Colonic mucosa (tissue), 4 donors: ENCODE measurements around the gene MCF2L. TPM values are rescaled to one million over a fixed set of nuclear protein-coding genes. Genes with fewer than 3 reads are reported as not detected.

Experiments used
- DNase-seq: peaks from one replicate; pipeline ENCODE4 v3.0.0-alpha.2; 2020
- H3K27ac ChIP-seq: fragments of 200-600 bp; one replicate; pipeline ENCODE4 v1.8.0; 2021
- H3K27me3 ChIP-seq: fragments of 200-600 bp; one replicate; pipeline ENCODE4 v1.8.0; 2021
- H3K36me3 ChIP-seq: fragments of 200-600 bp; one replicate; pipeline ENCODE4 v1.8.0; 2021
- H3K4me1 ChIP-seq: fragments of 200-600 bp; one replicate; pipeline ENCODE4 v1.8.0; 2021; ENCODE audit warnings: mild to moderate bottlenecking
- H3K4me3 ChIP-seq: fragments of 200-600 bp; one replicate; pipeline ENCODE4 v1.8.0; 2021
- H3K9ac ChIP-seq, 2 donors: one replicate each; pipeline ENCODE4 v1.7.0; 2013; ENCODE audit warnings: control low read depth in 2 of 2, low read depth in 2 of 2, low read length in 2 of 2
- H3K9me3 ChIP-seq: fragments of 200-600 bp; one replicate; pipeline ENCODE4 v1.8.0; 2021
- intact Hi-C: fragments of 100-400 bp; cut with DNase I; formaldehyde crosslinking; loops from one replicate; pipeline ENCODE4 v1.14.1; 2022
- total RNA-seq, 2 donors: library from RNA; stranded (reverse); fragmentation: NEBNext Ultra II Directional in 1 of 2; extraction: Animal tissue kit (Norgen Biotek cat#: 25700) in 1 of 2; gene quantifications; one replicate each; pipeline ENCODE4 v1.2.1, GENCODE V29; 2021
- TF ChIP-seq, protein P1 (sequence below): fragments of 200-600 bp; IDR thresholded peaks from one replicate; pipeline ENCODE4 v1.8.0; 2022; ENCODE audit warnings: antibody characterized with exemption, mild to moderate bottlenecking
- donor health status: healthy.
- donor health status: DM: no; HTN: no; CAD: no.
- donor health status: DM: no; HTN: no; CAD: no.

MCF2L gene
- total RNA-seq, 2 donors from 2014 or later, result 45.0 to 88.3 TPM

DNA sequence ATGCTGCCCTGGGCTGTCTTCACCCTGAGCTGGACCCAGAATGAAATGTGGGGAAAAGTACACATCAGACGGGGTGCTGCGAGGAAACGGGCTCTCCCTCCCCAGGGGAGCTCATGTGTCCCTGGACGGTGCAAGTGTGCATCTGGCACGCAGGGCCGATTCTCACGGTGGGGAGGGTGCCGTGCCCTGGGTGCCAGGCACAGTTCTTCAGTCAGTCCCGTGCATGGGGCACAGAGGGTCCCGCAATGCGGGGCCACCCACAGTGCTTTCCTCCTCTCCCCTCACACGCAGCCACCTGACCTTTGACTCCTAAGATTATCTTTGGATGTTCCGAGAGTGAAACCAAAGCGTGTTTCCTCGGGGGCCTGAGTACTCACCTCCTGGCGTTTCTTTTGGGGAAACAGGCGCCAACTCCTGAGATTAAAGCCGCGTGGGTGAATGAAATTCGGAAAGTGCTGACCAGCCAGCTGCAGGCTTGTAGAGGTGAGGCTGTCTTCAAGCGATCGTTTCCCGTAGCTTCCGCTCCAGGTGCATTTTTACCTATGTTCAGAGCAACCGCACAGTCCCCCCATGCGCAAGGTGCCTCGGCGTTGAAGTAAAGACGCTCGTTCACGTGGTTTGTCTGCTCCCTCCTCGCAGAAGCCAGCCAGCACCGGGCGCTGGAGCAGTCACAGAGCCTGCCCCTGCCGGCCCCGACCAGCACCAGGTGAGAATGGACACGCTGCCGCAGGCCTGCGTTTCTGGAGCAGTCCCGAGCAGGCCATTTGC is 119.1 kb downstream of the MCF2L start:
- H3K4me3 ChIP-seq, result no peak overlapping the region
- no peak overlapping the region for H3K9ac ChIP-seq
- DNase-seq, result no peak
- no peak overlapping the region for H3K27ac ChIP-seq
- intact Hi-C loops, result no loop called here
- TF ChIP-seq, protein P1, sequence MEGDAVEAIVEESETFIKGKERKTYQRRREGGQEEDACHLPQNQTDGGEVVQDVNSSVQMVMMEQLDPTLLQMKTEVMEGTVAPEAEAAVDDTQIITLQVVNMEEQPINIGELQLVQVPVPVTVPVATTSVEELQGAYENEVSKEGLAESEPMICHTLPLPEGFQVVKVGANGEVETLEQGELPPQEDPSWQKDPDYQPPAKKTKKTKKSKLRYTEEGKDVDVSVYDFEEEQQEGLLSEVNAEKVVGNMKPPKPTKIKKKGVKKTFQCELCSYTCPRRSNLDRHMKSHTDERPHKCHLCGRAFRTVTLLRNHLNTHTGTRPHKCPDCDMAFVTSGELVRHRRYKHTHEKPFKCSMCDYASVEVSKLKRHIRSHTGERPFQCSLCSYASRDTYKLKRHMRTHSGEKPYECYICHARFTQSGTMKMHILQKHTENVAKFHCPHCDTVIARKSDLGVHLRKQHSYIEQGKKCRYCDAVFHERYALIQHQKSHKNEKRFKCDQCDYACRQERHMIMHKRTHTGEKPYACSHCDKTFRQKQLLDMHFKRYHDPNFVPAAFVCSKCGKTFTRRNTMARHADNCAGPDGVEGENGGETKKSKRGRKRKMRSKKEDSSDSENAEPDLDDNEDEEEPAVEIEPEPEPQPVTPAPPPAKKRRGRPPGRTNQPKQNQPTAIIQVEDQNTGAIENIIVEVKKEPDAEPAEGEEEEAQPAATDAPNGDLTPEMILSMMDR, result no peak
- H3K4me1 ChIP-seq, result no peaks in the 10 kb centered on the region
- H3K36me3 ChIP-seq, result no peaks in the 10 kb centered on the region
- no peaks in the 10 kb centered on the region for H3K27me3 ChIP-seq
- H3K9me3 ChIP-seq, result no peaks in the 10 kb centered on the region

DNA sequence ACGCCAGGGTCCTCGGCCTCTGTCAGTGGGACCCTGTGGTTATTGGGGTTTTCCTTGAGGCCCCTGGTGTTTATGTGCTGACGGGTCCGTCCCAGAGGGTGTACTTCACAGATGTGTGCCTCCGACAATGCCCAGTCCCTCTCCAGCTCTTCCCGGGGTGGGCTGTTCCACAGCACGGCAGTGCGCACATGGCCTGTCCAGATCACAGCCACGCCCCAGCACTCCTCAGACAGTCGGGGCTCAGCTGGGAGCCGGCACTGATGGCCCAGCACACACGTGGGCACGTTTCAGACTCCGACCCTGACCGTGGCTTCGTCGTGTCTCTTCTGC is 119.6 kb downstream of the MCF2L start:
- Histone ChIP-seq H3K4me1 (no peaks in the 10 kb centered on the region), H3K27ac (no peak overlapping the region), H3K9me3 (no peaks in the 10 kb centered on the region), H3K4me3 (no peak overlapping the region), H3K36me3 (no peaks in the 10 kb centered on the region), H3K27me3 (no peaks in the 10 kb centered on the region), H3K9ac (no peak overlapping the region)
- no peak for DNase-seq
- intact Hi-C loops, result no loop called here
- TF ChIP-seq, protein P1, result no peak

DNA sequence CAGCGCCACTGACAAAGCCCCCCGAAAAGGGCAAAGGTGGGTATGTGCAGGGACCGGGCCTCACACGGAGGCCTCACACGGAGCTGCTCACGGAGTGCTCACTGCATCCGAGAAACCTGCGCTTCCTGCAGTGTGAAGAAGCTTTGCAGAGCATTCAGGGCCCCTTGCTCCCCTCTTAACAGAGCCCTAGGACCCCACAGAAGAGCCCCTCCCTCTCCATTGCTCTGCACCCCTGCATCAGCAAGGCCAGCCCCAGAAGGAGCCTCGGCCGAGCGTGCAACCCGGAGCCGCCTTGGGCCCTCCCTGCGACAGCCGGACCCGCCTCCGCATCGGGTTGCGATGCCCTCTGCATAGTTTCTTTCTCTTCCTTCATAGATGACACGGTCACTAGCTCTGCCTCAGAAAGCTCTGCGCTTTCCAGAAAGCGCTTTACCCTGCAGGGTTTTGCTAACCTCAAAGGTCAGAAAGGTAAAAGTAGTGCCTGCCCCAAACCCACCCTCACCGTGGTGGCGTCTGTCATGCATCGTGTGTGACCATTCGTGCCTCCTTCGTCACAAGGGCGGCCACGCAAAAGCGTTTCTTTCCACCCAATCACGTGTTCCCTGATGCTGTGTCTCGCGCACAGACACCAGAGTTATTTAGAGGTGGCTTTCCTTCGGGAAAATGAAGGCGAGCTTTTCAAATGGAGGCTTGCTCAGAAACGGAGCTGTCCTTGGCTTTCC is 120.8 kb downstream of the MCF2L start:
- no peaks in the 10 kb centered on the region for H3K9me3 ChIP-seq
- H3K4me3 ChIP-seq, result no peak overlapping the region
- H3K27ac ChIP-seq, result no peak overlapping the region
- TF ChIP-seq, protein P1, result no peak
- H3K36me3 ChIP-seq, result no peaks in the 10 kb centered on the region
- H3K9ac ChIP-seq, result no peak overlapping the region
- no peaks in the 10 kb centered on the region for H3K4me1 ChIP-seq
- H3K27me3 ChIP-seq, result no peaks in the 10 kb centered on the region
- intact Hi-C loops, result no loop called here
- no peak for DNase-seq

DNA sequence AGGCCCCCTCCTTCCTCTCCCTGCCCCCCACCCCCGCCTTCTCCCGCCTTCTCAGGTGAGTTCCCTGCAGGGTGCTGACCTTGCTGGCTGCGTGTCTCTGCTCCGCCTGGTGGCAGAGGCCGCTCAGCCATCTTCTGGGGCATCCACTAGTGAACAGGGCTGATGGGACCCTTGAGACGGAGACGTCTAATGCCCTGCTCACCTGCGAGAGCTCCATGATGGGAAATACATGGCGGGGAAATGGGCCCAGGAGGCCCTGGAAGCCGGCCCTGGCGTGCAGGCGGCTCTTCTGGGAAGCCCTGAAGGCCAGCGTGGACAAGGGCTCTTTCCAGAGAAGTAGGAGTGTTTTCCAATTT is 121.4 kb downstream of the MCF2L start:
- DNase-seq, result no peak
- no peaks in the 10 kb centered on the region for H3K36me3 ChIP-seq
- no peaks in the 10 kb centered on the region for H3K27me3 ChIP-seq

DNA sequence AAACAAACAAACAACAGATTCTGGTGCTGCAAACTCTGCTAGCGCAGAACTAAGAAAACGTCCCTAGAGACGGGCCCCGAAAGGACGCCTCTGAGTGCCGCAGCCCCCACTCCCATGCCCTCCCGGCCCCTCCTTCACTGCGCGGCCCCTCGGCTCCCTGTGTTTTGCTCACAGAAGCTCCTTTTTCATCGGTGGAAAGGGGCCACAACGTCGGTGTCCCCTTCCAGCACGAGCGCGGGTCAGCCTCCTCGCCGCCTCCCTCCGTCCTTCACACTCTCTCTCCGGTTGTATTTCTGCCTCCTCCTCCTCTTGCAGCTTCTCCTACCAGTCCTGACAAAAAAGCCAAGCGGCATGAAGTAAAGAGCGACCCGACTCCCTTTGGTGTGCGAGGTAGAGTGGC is 121.8 kb downstream of the MCF2L start:
- H3K36me3 ChIP-seq, result no peaks in the 10 kb centered on the region
- no peak overlapping the region for H3K27ac ChIP-seq
- H3K9me3 ChIP-seq, result no peaks in the 10 kb centered on the region
- H3K4me1 ChIP-seq, result no peaks in the 10 kb centered on the region
- no peak overlapping the region for H3K9ac ChIP-seq
- intact Hi-C loops, result no loop called here
- TF ChIP-seq, protein P1, result no peak
- H3K4me3 ChIP-seq, result no peak overlapping the region
- no peak for DNase-seq
- no peaks in the 10 kb centered on the region for H3K27me3 ChIP-seq

More for the DNA sequence above, 121.4 kb downstream of the MCF2L start:
- Histone ChIP-seq H3K9ac (no peak overlapping the region), H3K4me3 (no peak overlapping the region), H3K4me1 (no peaks in the 10 kb centered on the region), H3K9me3 (no peaks in the 10 kb centered on the region), H3K27ac (no peak overlapping the region)
- intact Hi-C loops, result no loop called here
- TF ChIP-seq, protein P1, result no peak
